Left ventricle myocardium superior (tissue), 1 donor: ENCODE data around the gene TSPEAR. TPM values are rescaled to one million over a fixed set of nuclear protein-coding genes. Genes with fewer than 3 reads are reported as not detected.

Experiments used
- ATAC-seq: fragments of 200-7000 bp; cut with Tn5 transposase; one replicate; pipeline ENCODE4 v1.9.1; 2020; ENCODE audit warnings: mild to moderate bottlenecking, moderate library complexity
- DNase-seq: peaks from one replicate; pipeline ENCODE4 v3.0.0-alpha.2; 2020
- intact Hi-C: fragments of 100-400 bp; cut with micrococcal nuclease; formaldehyde crosslinking; loops from one replicate; pipeline ENCODE4 v1.11.0; 2022
- total RNA-seq: library from RNA; stranded (reverse); fragmentation: NEBNext Ultra II Directional; extraction: Animal tissue kit (Norgen Biotek cat#: 25700); gene quantifications from one replicate; pipeline ENCODE4 v1.2.1, GENCODE V29; 2021
- donor health status: DM: no; HTN: yes; CAD: no; lungs with severe emphysema.

The TSPEAR gene
- total RNA-seq, 1 donor from 2014 or later = 2.7 TPM

GRCh38 chr21:44742418-44743153 lies 31.2 kb upstream of the TSPEAR start:
- intact Hi-C loops = no loop called here
- ATAC-seq = no peak

GRCh38 chr21:44741921-44742320 lies 30.5 kb upstream of the TSPEAR start:
- ATAC-seq (no peak), DNase-seq (no peak)
- intact Hi-C loops = no loop called here

More at GRCh38 chr21:44742418-44743153, 31.2 kb upstream of the TSPEAR start:
- DNase-seq = no peak

GRCh38 chr21:44740742-44741141 lies 29.4 kb upstream of the TSPEAR start:
- ATAC-seq (no peak), DNase-seq (no peak)
- intact Hi-C loops = no loop called here

- intact Hi-C loops = no loop called here
- DNase-seq = no peak
These were observed 27.9 kb upstream of the TSPEAR start for GRCh38 chr21:44739316-44739715.

GRCh38 chr21:44738621-44739020 lies 27.2 kb upstream of the TSPEAR start:
- intact Hi-C loops = no loop called here
- no peak for ATAC-seq
- DNase-seq = no peak

More at GRCh38 chr21:44739316-44739715, 27.9 kb upstream of the TSPEAR start:
- no peak for ATAC-seq

- ATAC-seq (no peak), DNase-seq (no peak)
- intact Hi-C loops = no loop called here
These were observed 26.5 kb upstream of the TSPEAR start for GRCh38 chr21:44737706-44738354.

- intact Hi-C loops = no loop called here
- ATAC-seq (no peak), DNase-seq (no peak)
These were observed 25.1 kb upstream of the TSPEAR start for GRCh38 chr21:44736291-44737004.

GRCh38 chr21:44735821-44736220 lies 24.4 kb upstream of the TSPEAR start:
- DNase-seq = no peak
- no peak for ATAC-seq
- intact Hi-C loops = no loop called here

GRCh38 chr21:44734841-44735240 lies 23.5 kb upstream of the TSPEAR start:
- DNase-seq (no peak), ATAC-seq (no peak)
- intact Hi-C loops = no loop called here

- intact Hi-C loops = no loop called here
- ATAC-seq = no peak
- no peak for DNase-seq
These were observed 22.8 kb upstream of the TSPEAR start for GRCh38 chr21:44734026-44734745.

- ATAC-seq (no peak), DNase-seq (no peak)
- intact Hi-C loops = no loop called here
These were observed 21.6 kb upstream of the TSPEAR start for GRCh38 chr21:44732956-44733355.

GRCh38 chr21:44732263-44732662 lies 20.9 kb upstream of the TSPEAR start:
- no peak for ATAC-seq
- intact Hi-C loops = no loop called here

GRCh38 chr21:44730951-44731579 lies 19.7 kb upstream of the TSPEAR start:
- ATAC-seq (no peak), DNase-seq (no peak)
- intact Hi-C loops = no loop called here

More at GRCh38 chr21:44732263-44732662, 20.9 kb upstream of the TSPEAR start:
- DNase-seq = no peak

GRCh38 chr21:44730028-44730395 lies 18.6 kb upstream of the TSPEAR start:
- intact Hi-C loops = no loop called here
- DNase-seq (no peak), ATAC-seq (no peak)

GRCh38 chr21:44729336-44730027 lies 18.1 kb upstream of the TSPEAR start:
- DNase-seq (no peak), ATAC-seq (no peak)
- intact Hi-C loops = no loop called here

GRCh38 chr21:44728716-44729115 lies 17.3 kb upstream of the TSPEAR start:
- intact Hi-C loops = no loop called here
- ATAC-seq (no peak), DNase-seq (no peak)

- ATAC-seq = no peak
- intact Hi-C loops = no loop called here
- DNase-seq = no peak
These were observed 16.4 kb upstream of the TSPEAR start for GRCh38 chr21:44727757-44728156.

- ATAC-seq = no peak
- DNase-seq = no peak
- intact Hi-C loops = no loop called here
These were observed 15.9 kb upstream of the TSPEAR start for GRCh38 chr21:44727321-44727720.

GRCh38 chr21:44726826-44727225 lies 15.5 kb upstream of the TSPEAR start:
- DNase-seq (no peak), ATAC-seq (no peak)
- intact Hi-C loops = no loop called here
